AML-193 (cell line): ENCODE results near the gene KLK6.

Source experiments
- DNase-seq, 2 experiments: peaks; one replicate each; lab custom pipeline; 2025; lab: John Stamatoyannopoulos, UW

The KLK6 gene

GRCh38 chr19:50952910-50953309 lies 16.5 kb downstream of the KLK6 start, which contains the start of gene KLK5:
Gene KLK5 (minus strand): TSS chr19:50953038. CDS start chr19:50952657, 381 bp downstream.
- no peak for DNase-seq

GRCh38 chr19:50949861-50950260 lies 19.5 kb downstream of the KLK6 start:
- DNase-seq = no peak

- no peak for DNase-seq
Measured at GRCh38 chr19:50947123-50947522, 22.3 kb downstream of the KLK6 start.

- no peak for DNase-seq
Measured at GRCh38 chr19:50944795-50945194, 24.6 kb downstream of the KLK6 start.

GRCh38 chr19:50943074-50943828 lies 26.1 kb downstream of the KLK6 start:
- DNase-seq = no peak

- DNase-seq = peak in 1 of 2 experiments; percentile 22
Measured at GRCh38 chr19:50939596-50939995, 29.8 kb downstream of the KLK6 start.

- no peak for DNase-seq
Measured at GRCh38 chr19:50933640-50934039, 35.8 kb downstream of the KLK6 start.

GRCh38 chr19:50932690-50933083 lies 36.7 kb downstream of the KLK6 start:
- DNase-seq = no peak

- DNase-seq = no peak
Measured at GRCh38 chr19:50932018-50932689, 37.2 kb downstream of the KLK6 start.

- no peak for DNase-seq
Measured at GRCh38 chr19:50931023-50931422, 38.4 kb downstream of the KLK6 start.

GRCh38 chr19:50928831-50929230 lies 40.6 kb downstream of the KLK6 start:
- DNase-seq = no peak

- no peak for DNase-seq
Measured at GRCh38 chr19:50926144-50926543, 43.2 kb downstream of the KLK6 start.

GRCh38 chr19:50925734-50926133 lies 43.7 kb downstream of the KLK6 start:
- no peak for DNase-seq

- DNase-seq = no peak
Measured at GRCh38 chr19:50924586-50924985, 44.8 kb downstream of the KLK6 start.

- peak; percentile 56 to 75 for DNase-seq
Measured at GRCh38 chr19:50922317-50922853, 47.0 kb downstream of the KLK6 start.

GRCh38 chr19:50921426-50922316 lies 47.7 kb downstream of the KLK6 start:
- no peak for DNase-seq

- DNase-seq = no peak
Measured at GRCh38 chr19:50916069-50916468, 53.3 kb downstream of the KLK6 start.

- DNase-seq = no peak
Measured at GRCh38 chr19:50912727-50913716, 56.4 kb downstream of the KLK6 start.

GRCh38 chr19:50912102-50912599 lies 57.2 kb downstream of the KLK6 start:
- no peak for DNase-seq

- no peak for DNase-seq
Measured at GRCh38 chr19:50911206-50912101, 57.9 kb downstream of the KLK6 start, which contains the start of gene KLK4. Gene KLK4 (minus strand): TSS chr19:50911395. CDS start chr19:50910738, 657 bp downstream.
